K562 (cell line): ENCODE results near the gene TNFAIP3. TPM values are rescaled to one million over a fixed set of nuclear protein-coding genes. Genes with fewer than 3 reads are reported as not detected.

ENCODE experiments used
- ARID3A ChIP-seq: IDR thresholded peaks from 2 replicates; pipeline ENCODE4 v1.6.1; 2012; ENCODE audit warnings: low read depth, low read length, improper control_type of control experiment, borderline replicate concordance
- ARID3B ChIP-seq: fragments of 250-450 bp; sonication (Bioruptor Pico); IDR thresholded peaks from 2 replicates; pipeline ENCODE4 v1.4.0; 2020; ENCODE audit warnings: borderline replicate concordance
- CTCFL ChIP-seq: IDR thresholded peaks from 2 replicates; pipeline ENCODE4 v1.6.1; 2011; ENCODE audit warnings: borderline replicate concordance, low read depth, mild to moderate bottlenecking, moderate library complexity, low read length; ENCODE audit not compliant: insufficient read depth, poor library complexity, severe bottlenecking
- KLF10 ChIP-seq: fragments of 250-450 bp; sonication (Bioruptor Pico); IDR thresholded peaks from 2 replicates; pipeline ENCODE4 v1.6.1; 2021; ENCODE audit warnings: matching md5 sums
- POLR2AphosphoS2 ChIP-seq: IDR thresholded peaks from 2 replicates; pipeline ENCODE4 v1.6.1; 2012; ENCODE audit warnings: low read length, improper control_type of control experiment
- RERE ChIP-seq: sonication (generic); formaldehyde crosslinking; IDR thresholded peaks from 2 replicates; pipeline ENCODE4 v1.8.0; 2023; ENCODE audit warnings: missing genetic modification reagents, mild to moderate bottlenecking, borderline replicate concordance
- TCFL5 ChIP-seq: fragments of 250-450 bp; sonication (Bioruptor Pico); conservative IDR thresholded peaks from 2 replicates; pipeline ENCODE4 v1.6.1; 2021; ENCODE audit warnings: mild to moderate bottlenecking, moderate library complexity, matching md5 sums
- XRCC4 ChIP-seq: IDR thresholded peaks from one replicate; pipeline ENCODE4 v1.6.1; 2011; ENCODE audit not compliant: insufficient read depth, insufficient read length; ENCODE audit errors: extremely low read depth
- ZNF165 ChIP-seq: fragments of 250-450 bp; sonication (Bioruptor Pico); IDR thresholded peaks from 2 replicates; pipeline ENCODE4 v1.4.0; 2020; ENCODE audit warnings: borderline replicate concordance
- ZNF232 ChIP-seq: sonication (generic); formaldehyde crosslinking; IDR thresholded peaks from 2 replicates; pipeline ENCODE4 v1.8.0; 2022; ENCODE audit warnings: mild to moderate bottlenecking, missing genetic modification reagents
- ZNF280A ChIP-seq: fragments of 450-650 bp; IDR thresholded peaks from 2 replicates; pipeline ENCODE4 v1.6.1; 2018; ENCODE audit warnings: mild to moderate bottlenecking, low read depth; ENCODE audit not compliant: partially characterized antibody
- ZNF3 ChIP-seq: fragments of 250-450 bp; sonication (Bioruptor Pico); IDR thresholded peaks from 2 replicates; pipeline ENCODE4 v1.5.0; 2021; ENCODE audit warnings: mild to moderate bottlenecking, moderate library complexity
- ZNF445 ChIP-seq: fragments of 250-450 bp; sonication (Bioruptor Pico); IDR thresholded peaks from 2 replicates; pipeline ENCODE4 v1.4.0; 2020; ENCODE audit warnings: low read depth, mild to moderate bottlenecking, moderate library complexity
- ZNF561 ChIP-seq: fragments of 450-650 bp; formaldehyde crosslinking; conservative IDR thresholded peaks from 2 replicates; pipeline ENCODE4 v1.4.0; 2020; ENCODE audit warnings: mild to moderate bottlenecking, moderate library complexity
- ZNF766 ChIP-seq: fragments of 200-800 bp; sonication (Bioruptor generic); conservative IDR thresholded peaks from 2 replicates; pipeline ENCODE4 v1.6.1; 2016; ENCODE audit warnings: missing genetic modification characterization, missing compliant biosample characterization
- polyA plus RNA-seq, 8 experiments: library from polyadenylated mRNA; depleted of rRNA in 4 of 8; stranded (reverse) in 5 of 8; unstranded in 3 of 8; fragments of >200 nt; fragmentation: Nextera tagmentation in 2 of 8; fragmentation: Illumina TruSeq in 1 of 8; extraction: Ambion mirVana in 2 of 8; extraction: Trizol in 1 of 8; gene quantifications; 2 replicates each; pipeline versions ENCODE4 v1.2.1 to v1.2.3, GENCODE V29; 2011 to 2014; ENCODE audit warnings: inconsistent platforms in 1 of 8, missing spikeins in 1 of 8
- total RNA-seq, 7 experiments: library from RNA; depleted of rRNA in 6 of 7; stranded (reverse); fragments of >200 nt in 6 of 7; fragmentation: Illumina TruSeq in 2 of 7; extraction: Trizol in 2 of 7; gene quantifications; 2 replicates each; pipeline versions ENCODE4 v1.2.1 to v1.2.3, GENCODE V29; 2011 to 2021; ENCODE audit warnings: low replicate concordance in 1 of 7

Gene TNFAIP3
- total and polyA plus RNA-seq, 9 of the 15 experiments (the other 6 are each of a cell fraction or from before 2014, with no cell fraction given), result 0.79 to 17.0 (median 6.4) TPM

GRCh38 chr6:137906020-137906472 is 39.0 kb downstream of the TNFAIP3 start (continued):
- TF ChIP-seq ZNF280A, result no peak
- TF ChIP-seq ARID3A, result no peak
- TF ChIP-seq ZNF445 (CRISPR knock-in tag), result no peak
- no peak for TF ChIP-seq TCFL5 (CRISPR knock-in tag)
- no peak for TF ChIP-seq CTCFL
- TF ChIP-seq ZNF232 (CRISPR knock-in tag), result no peak
- no peak for TF ChIP-seq POLR2AphosphoS2
- TF ChIP-seq ZNF561 (CRISPR knock-in tag), result no peak
- no peak for TF ChIP-seq KLF10 (CRISPR knock-in tag)
- no peak for TF ChIP-seq ARID3B (CRISPR knock-in tag)
- TF ChIP-seq ZNF165 (CRISPR knock-in tag), result no peak
- TF ChIP-seq RERE (CRISPR knock-in tag), result no peak
- TF ChIP-seq ZNF3 (CRISPR knock-in tag), result no peak
- no peak for TF ChIP-seq XRCC4
- TF ChIP-seq ZNF766, result peak; percentile 54; the same call in 1 of the 2 replicates
